Keratinocyte (primary cell): ENCODE results near the gene KIN. TPM values are rescaled to one million over a fixed set of nuclear protein-coding genes. Genes with fewer than 3 reads are reported as not detected.

Source experiments
- DNase-seq: peaks from one replicate; pipeline ENCODE4 v3.0.0-alpha.2; 2011; ENCODE audit warnings: low read depth, missing footprints, low spot score
- FAIRE-seq: peaks from 2 replicates; lab custom pipeline; 2011; peaks lifted over from hg19 to GRCh38; lab: Jason Lieb, UNC
- H2AFZ ChIP-seq: 2 replicates; pipeline ENCODE4 v1.6.0; 2012; ENCODE audit warnings: low read length, control low read depth, inconsistent platforms; ENCODE audit not compliant: control insufficient read depth
- H3K27ac ChIP-seq: 2 replicates; pipeline ENCODE4 v1.5.1; 2011; ENCODE audit warnings: low read length; ENCODE audit not compliant: control insufficient read depth, insufficient read depth
- H3K27me3 ChIP-seq: 3 replicates; pipeline ENCODE4 v1.6.0; 2011; ENCODE audit warnings: low read length; ENCODE audit not compliant: control insufficient read depth, insufficient read depth; ENCODE audit errors: extremely low read depth
- H3K36me3 ChIP-seq, 2 experiments: 2 replicates in 1 of 2; 3 replicates in 1 of 2; pipeline ENCODE4 v1.5.1; 2011; ENCODE audit warnings: low read length in 2 of 2, mild to moderate bottlenecking in 1 of 2; ENCODE audit not compliant: control insufficient read depth in 2 of 2, insufficient read depth in 2 of 2; ENCODE audit errors: extremely low read depth in 1 of 2
- H3K4me1 ChIP-seq: 3 replicates; pipeline ENCODE4 v1.5.1; 2011; ENCODE audit warnings: low read length; ENCODE audit not compliant: control insufficient read depth, insufficient read depth; ENCODE audit errors: extremely low read depth
- H3K4me2 ChIP-seq: 3 replicates; pipeline ENCODE4 v1.6.0; 2011; ENCODE audit warnings: low read depth, low read length; ENCODE audit not compliant: control insufficient read depth, insufficient read depth; ENCODE audit errors: extremely low read depth
- H3K4me3 ChIP-seq, 3 experiments: fragments of 200-600 bp in 1 of 3; sonication (generic) in 1 of 3; 2 replicates in 2 of 3; 3 replicates in 1 of 3; pipeline ENCODE4 v1.5.1; 2011 to 2016; ENCODE audit warnings: low read length in 3 of 3, mild to moderate bottlenecking in 3 of 3, control low read depth in 2 of 3, inconsistent platforms in 1 of 3, low read depth in 1 of 3, mixed read lengths in 1 of 3, mixed run types in 1 of 3, moderate library complexity in 1 of 3; ENCODE audit not compliant: control insufficient read depth in 2 of 3, insufficient read depth in 2 of 3; ENCODE audit errors: extremely low read depth in 1 of 3
- H3K79me2 ChIP-seq: 2 replicates; pipeline ENCODE4 v1.6.0; 2012; ENCODE audit warnings: low read length; ENCODE audit not compliant: control insufficient read depth, insufficient read depth
- H3K9ac ChIP-seq: 3 replicates; pipeline ENCODE4 v1.6.0; 2011; ENCODE audit warnings: low read length; ENCODE audit not compliant: control insufficient read depth, insufficient read depth; ENCODE audit errors: extremely low read depth
- H3K9me1 ChIP-seq: 3 replicates; pipeline ENCODE4 v1.6.0; 2011; ENCODE audit warnings: low read length; ENCODE audit not compliant: control insufficient read depth, insufficient read depth; ENCODE audit errors: extremely low read depth
- H3K9me3 ChIP-seq: 2 replicates; pipeline ENCODE4 v1.5.1; 2012; ENCODE audit warnings: low read depth, low read length; ENCODE audit not compliant: control insufficient read depth
- H4K20me1 ChIP-seq: 3 replicates; pipeline ENCODE4 v1.6.0; 2011; ENCODE audit warnings: low read length; ENCODE audit not compliant: control insufficient read depth, insufficient read depth; ENCODE audit errors: extremely low read depth
- CTCF ChIP-seq, 3 experiments: IDR thresholded peaks in 1 of 3; conservative IDR thresholded peaks in 1 of 3; optimal IDR thresholded peaks in 1 of 3; 2 replicates in 2 of 3; 3 replicates in 1 of 3; pipeline versions ENCODE3 to v1.5.1; 2011; ENCODE audit warnings: low read length in 3 of 3, mild to moderate bottlenecking in 3 of 3, moderate library complexity in 2 of 3, control low read depth in 1 of 3, inconsistent platforms in 1 of 3; ENCODE audit not compliant: insufficient read depth in 2 of 3; ENCODE audit errors: extremely low read depth in 1 of 3
- EZH2 ChIP-seq: IDR thresholded peaks from one replicate; pipeline ENCODE4 v1.6.1; 2012; ENCODE audit warnings: inconsistent platforms, mild to moderate bottlenecking, low read length, moderate library complexity
- dilution Hi-C: fragments of 300-500 bp; cut with MboI; formaldehyde crosslinking; loops from one replicate; pipeline ENCODE4 v1.7.0; 2020; ENCODE audit warnings: low sequenced_read_pairs; ENCODE audit not compliant: extremely low pct_ligation_motif_present
- polyA plus RNA-seq, 5 experiments: library from polyadenylated mRNA; depleted of rRNA in 3 of 5; stranded (reverse) in 3 of 5; stranded (forward) in 1 of 5; unstranded in 1 of 5; fragments of >200 nt; gene quantifications; 1 replicate in 1 of 5; 2 replicates in 3 of 5; 3 replicates in 1 of 5; pipeline versions ENCODE4 v1.2.1 to v1.2.3, GENCODE V29; 2011 to 2012; ENCODE audit warnings: missing spikeins in 2 of 5, low read depth in 1 of 5, low replicate concordance in 1 of 5

Gene KIN
- polyA plus RNA-seq, 1 donor (not counting 4 experiments of a cell fraction or from before 2014, with no cell fraction given): 15.1 TPM

- Histone ChIP-seq H3K27ac (no peak overlapping the region), H3K4me1 (no peaks in the 10 kb centered on the region), H3K9me1 (no peaks in the 10 kb centered on the region), H2AFZ (no peak overlapping the region), H3K9me3 (no peaks in the 10 kb centered on the region), H3K79me2 (no peaks in the 10 kb centered on the region), H3K27me3 (no peaks in the 10 kb centered on the region), H4K20me1 (no peaks in the 10 kb centered on the region), H3K9ac (no peak overlapping the region), H3K36me3 (no peaks in the 10 kb centered on the region), H3K4me3 (no peak overlapping the region), H3K4me2 (no peak overlapping the region)
- dilution Hi-C loops: no loop called here
- TF ChIP-seq EZH2 (no peak), CTCF (optimal IDR thresholded peaks at IDR 0.05 in 1 of 3, IDR thresholded peaks at IDR 0.05 in 1 of 3, conservative IDR thresholded peaks at IDR 0.05 in 1 of 3; ENCODE audit: extremely low read depth in 1 of 3, insufficient read depth in 2 of 3, low read length in 3 of 3) (no peak)
- no peak for DNase-seq
- FAIRE-seq: no peak
These were observed 82.5 kb downstream of the KIN start for GRCh38 chr10:7705341-7705740.

GRCh38 chr10:7704071-7705016 is 83.4 kb downstream of the KIN start:
- no peak overlapping the region for H3K9ac ChIP-seq

More at GRCh38 chr10:7704071-7705016, 83.4 kb downstream of the KIN start:
- H3K27me3 ChIP-seq: no peaks in the 10 kb centered on the region
- no peaks in the 10 kb centered on the region for H3K4me1 ChIP-seq
- no peak overlapping the region for H2AFZ ChIP-seq
- no peak overlapping the region for H3K4me3 ChIP-seq
- H4K20me1 ChIP-seq: no peaks in the 10 kb centered on the region
- FAIRE-seq: no peak
- H3K27ac ChIP-seq: no peak overlapping the region
- dilution Hi-C loops: no loop called here
- H3K79me2 ChIP-seq: no peaks in the 10 kb centered on the region
- no peaks in the 10 kb centered on the region for H3K36me3 ChIP-seq
- H3K4me2 ChIP-seq: no peak overlapping the region
- H3K9me1 ChIP-seq: no peaks in the 10 kb centered on the region
- no peaks in the 10 kb centered on the region for H3K9me3 ChIP-seq
- DNase-seq: no peak
- TF ChIP-seq CTCF (optimal IDR thresholded peaks at IDR 0.05 in 1 of 3, IDR thresholded peaks at IDR 0.05 in 1 of 3, conservative IDR thresholded peaks at IDR 0.05 in 1 of 3; ENCODE audit: extremely low read depth in 1 of 3, insufficient read depth in 2 of 3, low read length in 3 of 3) (no peak), EZH2 (no peak)
